HepG2 (cell line): ENCODE measurements around the gene SLC12A3. TPM values are rescaled to one million over a fixed set of nuclear protein-coding genes. Genes with fewer than 3 reads are reported as not detected.
A peak's percentile ranks its signal among the peaks of the same experiment; 100 is the strongest.

Experiments
- ATF7-NPFF ChIP-seq: sonication (generic); formaldehyde crosslinking; IDR thresholded peaks from 2 replicates; pipeline ENCODE4 v1.8.1; 2023; ENCODE audit warnings: mild to moderate bottlenecking, low read depth, missing genetic modification reagents, moderate library complexity
- FOXC1 ChIP-seq: sonication (generic); formaldehyde crosslinking; IDR thresholded peaks from 2 replicates; pipeline ENCODE4 v1.8.0; 2022; ENCODE audit warnings: mild to moderate bottlenecking, missing genetic modification reagents, borderline replicate concordance
- FOXP1 ChIP-seq, 2 experiments: fragments of 450-650 bp in 1 of 2; IDR thresholded peaks; 2 replicates each; pipeline ENCODE4 v1.6.1; 2017 to 2018; ENCODE audit warnings: antibody characterized with exemption in 1 of 2
- GABPA ChIP-seq, 2 experiments: IDR thresholded peaks; 2 replicates each; pipeline ENCODE4 v1.6.1; 2011 to 2016; ENCODE audit warnings: low read depth in 2 of 2, low read length in 1 of 2, missing biosample characterization in 1 of 2, missing genetic modification characterization in 1 of 2
- GABPB1 ChIP-seq: IDR thresholded peaks from 2 replicates; pipeline ENCODE4 v1.6.1; 2016; ENCODE audit warnings: mild to moderate bottlenecking, missing genetic modification reagents, moderate library complexity, missing compliant biosample characterization
- JUNB ChIP-seq: sonication (generic); formaldehyde crosslinking; IDR thresholded peaks from 2 replicates; pipeline ENCODE4 v1.8.0; 2022; ENCODE audit warnings: missing genetic modification reagents, mild to moderate bottlenecking, borderline replicate concordance
- KLF15 ChIP-seq: sonication (generic); formaldehyde crosslinking; IDR thresholded peaks from 2 replicates; pipeline ENCODE4 v1.8.1; 2023; ENCODE audit warnings: borderline replicate concordance, mild to moderate bottlenecking, inconsistent platforms, missing genetic modification reagents, mixed read lengths
- MTF2 ChIP-seq: sonication (generic); formaldehyde crosslinking; IDR thresholded peaks from 2 replicates; pipeline ENCODE4 v1.5.0; 2020; ENCODE audit warnings: missing genetic modification reagents, borderline replicate concordance
- PATZ1 ChIP-seq: sonication (generic); formaldehyde crosslinking; IDR thresholded peaks from 2 replicates; pipeline ENCODE4 v1.4.0; 2020; ENCODE audit warnings: missing genetic modification reagents
- SAP130 ChIP-seq: IDR thresholded peaks from 2 replicates; pipeline ENCODE4 v1.6.1; 2016; ENCODE audit warnings: low read depth
- ZNF891 ChIP-seq: sonication (generic); formaldehyde crosslinking; IDR thresholded peaks from 2 replicates; pipeline ENCODE4 v1.5.0; 2020; ENCODE audit warnings: mild to moderate bottlenecking, missing genetic modification reagents
- polyA plus RNA-seq, 8 experiments: library from polyadenylated mRNA; depleted of rRNA in 3 of 8; stranded (reverse) in 7 of 8; unstranded in 1 of 8; fragments of >200 nt; fragmentation: Illumina TruSeq in 4 of 8; extraction: Trizol in 4 of 8; gene quantifications; 2 replicates each; pipeline versions ENCODE4 v1.2.1 to v1.2.3, GENCODE V29; 2011 to 2016; ENCODE audit warnings: low read depth in 4 of 8, missing spikeins in 1 of 8, mixed read lengths in 1 of 8; ENCODE audit not compliant: insufficient read depth in 1 of 8
- total RNA-seq, 5 experiments: library from RNA; depleted of rRNA; stranded (reverse); fragments of >200 nt; fragmentation: Illumina TruSeq; extraction: Trizol; gene quantifications; 2 replicates each; pipeline ENCODE4 v1.2.3, GENCODE V29; 2016; ENCODE audit warnings: low read depth in 1 of 5
- TF ChIP-seq, protein P1 (sequence below): sonication (generic); formaldehyde crosslinking; IDR thresholded peaks from 2 replicates; pipeline ENCODE4 v1.5.0; 2020; ENCODE audit warnings: mild to moderate bottlenecking, missing genetic modification reagents, borderline replicate concordance
- TF ChIP-seq, protein P2 (sequence below), 2 experiments: fragments of 450-650 bp in 1 of 2; sonication (generic) in 1 of 2; formaldehyde crosslinking; IDR thresholded peaks; 2 replicates each; pipeline versions ENCODE4 v1.5.0 to v1.8.0; 2020 to 2022; ENCODE audit warnings: mild to moderate bottlenecking in 1 of 2, missing genetic modification reagents in 1 of 2

The SLC12A3 gene
- total and polyA plus RNA-seq, 2 of the 13 experiments (the other 11 are each of a cell fraction or from before 2014, with no cell fraction given): 6.2 TPM; not detected in 1

DNA sequence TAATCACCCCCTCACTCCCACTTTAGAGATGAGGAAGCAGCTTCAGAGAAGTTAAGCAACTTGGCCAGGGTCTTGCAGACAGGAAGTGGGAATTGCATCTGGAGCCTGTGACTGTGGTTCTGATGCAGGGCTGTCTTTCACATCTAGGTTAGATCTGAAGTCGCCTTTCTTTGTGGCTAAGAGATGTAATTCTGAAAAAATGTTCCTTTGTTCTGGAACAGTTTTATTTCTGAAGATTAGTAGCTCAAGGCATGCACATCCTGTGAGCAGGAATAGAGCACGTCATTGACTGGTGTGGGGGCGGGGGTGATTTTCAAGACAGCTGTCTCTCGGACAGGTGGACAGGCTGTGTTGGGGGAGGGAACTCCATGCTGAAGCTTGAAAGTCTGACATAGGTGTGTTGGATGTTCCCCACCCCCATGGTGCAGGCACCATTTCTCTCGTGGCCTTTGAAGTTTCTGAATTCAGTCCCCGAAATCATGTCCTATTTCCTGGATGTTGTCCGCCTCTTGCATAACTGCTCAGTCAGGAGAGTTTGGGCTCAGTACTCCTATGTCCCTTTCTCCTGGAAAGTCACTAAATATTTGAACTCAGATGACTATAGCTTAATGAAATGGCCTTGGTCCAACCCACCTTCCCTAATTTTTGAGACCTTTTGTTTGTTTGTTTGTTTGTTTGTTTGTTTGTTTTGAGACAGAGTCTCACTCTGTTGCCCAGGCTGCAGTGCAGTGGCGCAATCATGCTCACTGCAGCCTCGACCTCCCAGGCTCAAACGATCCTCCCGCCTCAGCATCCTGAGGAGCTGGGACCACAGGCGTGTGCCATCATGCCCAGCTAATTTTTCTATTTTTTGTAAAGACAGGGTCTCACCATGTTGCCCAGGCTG lies 45.9 kb downstream of the SLC12A3 start (continued):
- TF ChIP-seq, protein P1, sequence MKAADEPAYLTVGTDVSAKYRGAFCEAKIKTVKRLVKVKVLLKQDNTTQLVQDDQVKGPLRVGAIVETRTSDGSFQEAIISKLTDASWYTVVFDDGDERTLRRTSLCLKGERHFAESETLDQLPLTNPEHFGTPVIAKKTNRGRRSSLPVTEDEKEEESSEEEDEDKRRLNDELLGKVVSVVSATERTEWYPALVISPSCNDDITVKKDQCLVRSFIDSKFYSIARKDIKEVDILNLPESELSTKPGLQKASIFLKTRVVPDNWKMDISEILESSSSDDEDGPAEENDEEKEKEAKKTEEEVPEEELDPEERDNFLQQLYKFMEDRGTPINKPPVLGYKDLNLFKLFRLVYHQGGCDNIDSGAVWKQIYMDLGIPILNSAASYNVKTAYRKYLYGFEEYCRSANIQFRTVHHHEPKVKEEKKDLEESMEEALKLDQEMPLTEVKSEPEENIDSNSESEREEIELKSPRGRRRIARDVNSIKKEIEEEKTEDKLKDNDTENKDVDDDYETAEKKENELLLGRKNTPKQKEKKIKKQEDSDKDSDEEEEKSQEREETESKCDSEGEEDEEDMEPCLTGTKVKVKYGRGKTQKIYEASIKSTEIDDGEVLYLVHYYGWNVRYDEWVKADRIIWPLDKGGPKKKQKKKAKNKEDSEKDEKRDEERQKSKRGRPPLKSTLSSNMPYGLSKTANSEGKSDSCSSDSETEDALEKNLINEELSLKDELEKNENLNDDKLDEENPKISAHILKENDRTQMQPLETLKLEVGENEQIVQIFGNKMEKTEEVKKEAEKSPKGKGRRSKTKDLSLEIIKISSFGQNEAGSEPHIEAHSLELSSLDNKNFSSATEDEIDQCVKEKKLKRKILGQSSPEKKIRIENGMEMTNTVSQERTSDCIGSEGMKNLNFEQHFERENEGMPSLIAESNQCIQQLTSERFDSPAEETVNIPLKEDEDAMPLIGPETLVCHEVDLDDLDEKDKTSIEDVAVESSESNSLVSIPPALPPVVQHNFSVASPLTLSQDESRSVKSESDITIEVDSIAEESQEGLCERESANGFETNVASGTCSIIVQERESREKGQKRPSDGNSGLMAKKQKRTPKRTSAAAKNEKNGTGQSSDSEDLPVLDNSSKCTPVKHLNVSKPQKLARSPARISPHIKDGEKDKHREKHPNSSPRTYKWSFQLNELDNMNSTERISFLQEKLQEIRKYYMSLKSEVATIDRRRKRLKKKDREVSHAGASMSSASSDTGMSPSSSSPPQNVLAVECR (CRISPR knock-in tag): peak; percentile 37; the same call in 1 of the 2 replicates
- TF ChIP-seq, protein P2, sequence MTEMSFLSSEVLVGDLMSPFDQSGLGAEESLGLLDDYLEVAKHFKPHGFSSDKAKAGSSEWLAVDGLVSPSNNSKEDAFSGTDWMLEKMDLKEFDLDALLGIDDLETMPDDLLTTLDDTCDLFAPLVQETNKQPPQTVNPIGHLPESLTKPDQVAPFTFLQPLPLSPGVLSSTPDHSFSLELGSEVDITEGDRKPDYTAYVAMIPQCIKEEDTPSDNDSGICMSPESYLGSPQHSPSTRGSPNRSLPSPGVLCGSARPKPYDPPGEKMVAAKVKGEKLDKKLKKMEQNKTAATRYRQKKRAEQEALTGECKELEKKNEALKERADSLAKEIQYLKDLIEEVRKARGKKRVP (CRISPR knock-in tag; IDR thresholded peaks at IDR 0.05): peak in 1 of 2 experiments; percentile 69; a peak in 2 of 4 replicates
- TF ChIP-seq FOXC1 (CRISPR knock-in tag): 0 out of 2 replicates have a peak, but pooled peaks have one; percentile 29
- 0 out of 2 replicates have a peak, but pooled peaks have one; percentile 16 for TF ChIP-seq PATZ1 (CRISPR knock-in tag)
- TF ChIP-seq MTF2 (CRISPR knock-in tag): 0 out of 2 replicates have a peak, but pooled peaks have one; percentile 29
- TF ChIP-seq GABPA (IDR thresholded peaks at IDR 0.05; ENCODE audit: low read depth, low read length): no peak
- TF ChIP-seq GABPA (CRISPR knock-in tag; IDR thresholded peaks at IDR 0.05; ENCODE audit: low read depth): 0 out of 2 replicates have a peak, but pooled peaks have one; percentile 22
- no peak for TF ChIP-seq JUNB (CRISPR knock-in tag)
- 0 out of 2 replicates have a peak, but pooled peaks have one; percentile 4 for TF ChIP-seq GABPB1
- TF ChIP-seq ZNF891 (CRISPR knock-in tag): no peak
- peak; percentile 65 for TF ChIP-seq FOXP1 (IDR thresholded peaks at IDR 0.05)
- TF ChIP-seq FOXP1 (CRISPR knock-in tag; IDR thresholded peaks at IDR 0.05): 0 out of 2 replicates have a peak, but pooled peaks have one; percentile 54
- 0 out of 2 replicates have a peak, but pooled peaks have one; percentile 41 for TF ChIP-seq ATF7-NPFF (CRISPR knock-in tag)
- 0 out of 2 replicates have a peak, but pooled peaks have one; percentile 14 for TF ChIP-seq SAP130
- no peak for TF ChIP-seq KLF15 (CRISPR knock-in tag)
- TF ChIP-seq, all 625 proteins: peak for 19
